ENCODE measurements around the gene TBRG1. TPM values are rescaled to one million over a fixed set of nuclear protein-coding genes. Genes with fewer than 3 reads are reported as not detected.

The TBRG1 gene
- total RNA-seq, 4 donors from 2014 or later: 25.4 to 61.0 (median 38.9) TPM

DNA sequence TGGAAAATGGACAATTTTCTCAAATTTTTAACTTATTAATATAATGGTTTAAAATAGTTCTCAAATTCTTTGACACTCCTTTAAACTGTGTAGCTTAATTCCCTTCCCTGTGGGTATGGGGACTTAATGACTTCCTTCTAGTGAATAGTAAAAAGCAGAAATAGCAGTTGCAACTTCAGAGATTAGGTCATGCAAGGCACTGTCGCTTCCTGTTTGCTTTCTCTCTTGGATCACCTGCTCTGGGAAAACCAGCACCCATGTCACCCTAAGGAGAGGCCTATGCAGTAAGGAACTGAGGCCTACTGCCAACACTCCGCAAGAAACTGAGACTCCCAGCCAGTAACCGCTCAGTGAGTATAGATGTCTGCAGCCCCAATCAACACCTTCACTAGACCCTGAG lies 16.9 kb upstream of the TBRG1 start:
- Histone ChIP-seq H3K9me3 (no peaks in the 10 kb centered on the region), H3K27ac (no peak overlapping the region), H3K36me3 (no peaks in the 10 kb centered on the region), H3K27me3 (no peaks in the 10 kb centered on the region), H3K4me3 (no peak overlapping the region), H3K4me1 (no peaks in the 10 kb centered on the region)
- intact Hi-C loops (cut with DNase I; ENCODE audit: low total_unique reads): no loop called here
- no peak for DNase-seq
- no peak for TF ChIP-seq POLR2A (IDR thresholded peaks at IDR 0.05)
- TF ChIP-seq, protein P1, sequence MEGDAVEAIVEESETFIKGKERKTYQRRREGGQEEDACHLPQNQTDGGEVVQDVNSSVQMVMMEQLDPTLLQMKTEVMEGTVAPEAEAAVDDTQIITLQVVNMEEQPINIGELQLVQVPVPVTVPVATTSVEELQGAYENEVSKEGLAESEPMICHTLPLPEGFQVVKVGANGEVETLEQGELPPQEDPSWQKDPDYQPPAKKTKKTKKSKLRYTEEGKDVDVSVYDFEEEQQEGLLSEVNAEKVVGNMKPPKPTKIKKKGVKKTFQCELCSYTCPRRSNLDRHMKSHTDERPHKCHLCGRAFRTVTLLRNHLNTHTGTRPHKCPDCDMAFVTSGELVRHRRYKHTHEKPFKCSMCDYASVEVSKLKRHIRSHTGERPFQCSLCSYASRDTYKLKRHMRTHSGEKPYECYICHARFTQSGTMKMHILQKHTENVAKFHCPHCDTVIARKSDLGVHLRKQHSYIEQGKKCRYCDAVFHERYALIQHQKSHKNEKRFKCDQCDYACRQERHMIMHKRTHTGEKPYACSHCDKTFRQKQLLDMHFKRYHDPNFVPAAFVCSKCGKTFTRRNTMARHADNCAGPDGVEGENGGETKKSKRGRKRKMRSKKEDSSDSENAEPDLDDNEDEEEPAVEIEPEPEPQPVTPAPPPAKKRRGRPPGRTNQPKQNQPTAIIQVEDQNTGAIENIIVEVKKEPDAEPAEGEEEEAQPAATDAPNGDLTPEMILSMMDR (IDR thresholded peaks at IDR 0.05): no peak

DNA sequence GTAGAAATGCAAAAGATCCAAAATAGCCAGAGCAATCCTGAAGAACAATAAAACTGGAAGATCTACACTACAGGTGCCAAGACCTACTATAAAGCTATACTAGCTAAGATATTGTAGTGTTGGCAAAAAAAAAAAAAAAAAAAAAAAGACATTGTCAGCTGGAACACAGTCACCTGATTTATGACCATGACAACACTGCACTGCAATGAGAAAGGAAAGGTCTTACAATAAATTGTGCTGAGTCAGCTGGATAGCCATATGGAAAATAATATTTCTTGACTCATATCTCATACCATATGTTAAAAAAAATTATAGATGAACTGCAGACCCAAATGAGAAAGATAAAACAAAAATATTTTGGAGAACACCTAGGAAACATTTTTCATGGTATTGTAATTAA lies 14.5 kb upstream of the TBRG1 start:
- intact Hi-C loops (cut with DNase I; ENCODE audit: low total_unique reads): no loop called here
- Histone ChIP-seq H3K4me1 (no peaks in the 10 kb centered on the region), H3K9me3 (no peaks in the 10 kb centered on the region), H3K27me3 (no peaks in the 10 kb centered on the region), H3K36me3 (no peaks in the 10 kb centered on the region), H3K27ac (no peak overlapping the region), H3K4me3 (no peak overlapping the region)
- TF ChIP-seq, protein P1 (IDR thresholded peaks at IDR 0.05): no peak
- TF ChIP-seq POLR2A (IDR thresholded peaks at IDR 0.05): no peak
- no peak for DNase-seq

DNA sequence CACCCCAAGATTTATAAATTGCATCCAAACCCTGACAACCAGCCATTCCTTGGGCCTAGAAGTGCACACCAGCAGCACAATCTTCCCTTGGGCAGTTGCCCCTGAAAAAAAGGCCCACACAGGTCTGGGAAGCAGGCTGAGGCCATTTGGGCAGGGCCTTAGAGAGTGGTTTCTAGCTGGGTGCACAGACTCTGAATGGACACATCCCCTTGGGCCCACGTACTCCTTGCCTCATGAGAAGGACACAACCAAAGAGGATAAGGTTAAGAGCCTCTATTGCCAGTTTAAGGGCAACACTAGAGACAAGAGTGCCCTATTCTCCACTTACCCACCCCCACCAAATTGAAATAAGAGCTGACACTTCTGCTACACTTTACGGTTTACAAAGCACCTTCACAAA lies 12.4 kb upstream of the TBRG1 start:
- no peaks in the 10 kb centered on the region for H3K4me1 ChIP-seq
- DNase-seq: no peak
- H3K9me3 ChIP-seq: no peaks in the 10 kb centered on the region
- no peaks in the 10 kb centered on the region for H3K27me3 ChIP-seq
- no peak overlapping the region for H3K4me3 ChIP-seq
- intact Hi-C loops (cut with DNase I; ENCODE audit: low total_unique reads): no loop called here
- no peak overlapping the region for H3K27ac ChIP-seq
- no peaks in the 10 kb centered on the region for H3K36me3 ChIP-seq
- TF ChIP-seq, protein P1 (IDR thresholded peaks at IDR 0.05): no peak
- TF ChIP-seq POLR2A (IDR thresholded peaks at IDR 0.05): no peak

DNA sequence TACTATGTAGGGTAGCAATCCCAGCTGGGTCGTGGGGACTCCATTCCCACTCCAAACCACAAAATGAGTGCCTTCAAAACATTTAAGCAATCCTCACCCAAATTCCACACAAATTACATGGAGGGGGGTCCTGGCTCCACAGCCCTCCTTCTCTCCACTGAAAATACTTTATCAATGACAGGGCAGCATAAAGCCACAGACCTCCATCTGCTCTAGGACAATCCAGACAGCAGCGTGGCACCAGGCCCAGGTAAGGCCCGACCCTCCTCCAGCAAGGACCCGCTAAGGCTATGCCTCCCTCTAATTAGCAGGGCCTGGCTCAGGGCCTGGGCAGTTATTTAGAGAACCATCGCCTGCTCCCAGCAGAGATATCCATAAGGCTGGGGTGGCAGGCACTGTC lies 11.6 kb upstream of the TBRG1 start, which contains the start of gene PANX3:
PANX3 (plus strand) TSS at position 365 of the 400 bp plus-strand sequence. CDS start 129 bp downstream, outside the sequence.
- intact Hi-C loops (cut with DNase I; ENCODE audit: low total_unique reads): no loop called here
- Histone ChIP-seq H3K27me3 (no peaks in the 10 kb centered on the region), H3K36me3 (no peaks in the 10 kb centered on the region), H3K27ac (no peak within 1 kb of the TSS), H3K4me1 (no peaks in the 10 kb centered on the region), H3K9me3 (no peaks in the 10 kb centered on the region), H3K4me3 (no peak within 1 kb of the TSS)
- no peak for TF ChIP-seq POLR2A (IDR thresholded peaks at IDR 0.05)
- TF ChIP-seq, protein P1 (IDR thresholded peaks at IDR 0.05): no peak
- no peak for DNase-seq

DNA sequence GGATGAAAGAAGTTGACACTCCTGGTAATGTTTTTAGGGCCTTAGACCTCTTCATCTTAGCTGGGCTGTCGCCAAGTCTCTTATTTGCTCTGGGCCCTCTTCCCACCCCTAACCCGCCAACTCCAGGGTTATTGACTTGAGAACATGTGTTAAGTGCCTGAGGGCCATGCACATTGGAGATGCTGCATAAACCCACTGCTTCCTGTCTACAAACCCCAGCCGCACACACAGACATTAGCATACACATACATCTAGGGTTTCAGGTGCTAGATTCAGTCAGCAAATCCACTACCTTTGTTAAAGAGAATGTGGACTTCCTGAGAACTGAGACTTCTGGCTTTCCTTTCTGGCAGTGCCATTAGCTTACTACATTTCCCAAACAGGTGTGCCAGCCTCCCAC lies 10.6 kb upstream of the TBRG1 start:
- intact Hi-C loops (cut with DNase I; ENCODE audit: low total_unique reads): no loop called here
- H3K9me3 ChIP-seq: no peaks in the 10 kb centered on the region
- no peaks in the 10 kb centered on the region for H3K27me3 ChIP-seq
- H3K4me3 ChIP-seq: no peak overlapping the region
- H3K4me1 ChIP-seq: no peaks in the 10 kb centered on the region
- no peak overlapping the region for H3K27ac ChIP-seq
- no peaks in the 10 kb centered on the region for H3K36me3 ChIP-seq
- TF ChIP-seq, protein P1 (IDR thresholded peaks at IDR 0.05): no peak
- TF ChIP-seq POLR2A (IDR thresholded peaks at IDR 0.05): no peak
- no peak for DNase-seq

Measured in uterus (tissue), 4 donors.